ENCODE results near the gene RIMBP2.

The RIMBP2 gene

DNA sequence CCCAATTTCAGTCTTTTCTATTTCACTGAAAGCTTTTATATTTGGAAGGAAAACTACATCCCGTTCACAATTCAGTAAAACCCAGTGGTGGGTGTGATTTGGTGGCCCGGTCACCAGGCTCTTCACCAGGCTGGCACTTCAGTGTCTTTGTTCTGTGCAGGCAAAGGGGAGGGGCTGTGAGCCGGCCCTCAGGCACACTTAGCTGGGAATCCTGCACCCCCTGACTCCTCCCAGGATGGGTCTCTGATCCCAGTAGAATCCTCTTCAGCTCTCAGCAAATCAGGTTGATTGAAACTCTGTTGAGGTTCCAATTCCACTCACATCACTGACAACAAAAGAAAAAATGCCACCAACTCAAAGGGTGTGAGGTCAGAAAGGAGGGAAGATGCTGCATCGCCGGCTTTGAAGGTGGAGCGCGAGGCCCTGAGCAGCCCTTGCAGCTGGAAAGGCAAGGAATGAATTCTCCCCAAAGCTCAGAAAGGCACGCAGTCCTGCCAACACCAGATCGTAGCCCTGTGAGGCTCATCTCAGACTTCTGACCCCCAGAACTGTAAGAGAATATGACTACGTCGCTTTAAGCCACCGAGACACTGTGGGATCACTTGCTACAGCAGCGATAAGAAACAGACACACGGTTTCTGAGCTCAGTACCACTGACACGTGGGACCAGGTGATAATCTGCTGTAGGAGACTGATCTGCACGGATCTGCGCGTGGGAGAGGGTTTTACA lies 211.8 kb downstream of the RIMBP2 start:
- DNase-seq (ENCODE audit: low read depth), result no peak

GRCh38 chr12:130501821-130502220 lies 214.3 kb downstream of the RIMBP2 start:
- DNase-seq (ENCODE audit: low read depth), result no peak

DNA sequence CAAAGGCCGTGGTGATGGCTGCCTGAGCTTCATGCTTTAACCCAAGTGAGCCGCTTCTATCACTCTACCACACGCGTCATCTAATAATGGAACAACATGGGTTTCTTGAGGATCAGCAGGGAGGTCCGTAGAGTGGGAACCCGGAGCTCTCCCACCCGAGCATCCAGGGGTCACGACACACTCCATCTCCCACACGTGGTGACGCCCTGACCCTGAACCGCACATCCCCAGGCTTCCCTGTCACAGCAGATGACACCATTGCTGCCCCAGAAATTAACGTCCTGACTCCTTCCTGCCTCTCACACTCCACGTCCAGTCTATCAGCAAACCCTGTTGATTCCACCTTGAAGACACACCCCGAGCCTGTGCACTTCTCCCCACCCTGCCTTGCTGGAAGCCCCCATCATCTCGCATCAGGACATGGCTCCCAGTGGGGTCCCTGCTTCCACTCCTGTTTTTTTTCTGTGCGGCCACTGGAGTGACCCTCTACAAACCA lies 215.2 kb downstream of the RIMBP2 start:
- no peak for DNase-seq (ENCODE audit: low read depth)

DNA sequence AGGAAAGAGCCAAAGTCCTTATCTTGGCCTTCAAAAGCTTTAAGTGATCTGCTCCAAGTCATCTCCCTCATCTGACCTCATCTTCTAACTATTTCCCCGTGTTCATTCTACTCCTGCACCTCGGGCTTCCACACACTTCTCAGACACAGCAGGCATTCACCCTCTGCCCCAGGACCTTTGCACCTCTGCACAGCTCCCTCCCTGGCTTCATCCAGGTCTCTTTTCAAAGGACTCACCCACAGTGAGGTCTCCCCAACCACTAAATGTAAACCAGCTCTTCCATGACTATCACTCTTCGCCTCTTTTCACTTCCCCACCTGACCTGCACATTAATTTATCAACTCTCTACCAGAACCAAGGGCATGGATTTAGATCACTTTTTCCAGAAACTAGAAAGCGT lies 216.6 kb downstream of the RIMBP2 start:
- no peak for DNase-seq (ENCODE audit: low read depth)

DNA sequence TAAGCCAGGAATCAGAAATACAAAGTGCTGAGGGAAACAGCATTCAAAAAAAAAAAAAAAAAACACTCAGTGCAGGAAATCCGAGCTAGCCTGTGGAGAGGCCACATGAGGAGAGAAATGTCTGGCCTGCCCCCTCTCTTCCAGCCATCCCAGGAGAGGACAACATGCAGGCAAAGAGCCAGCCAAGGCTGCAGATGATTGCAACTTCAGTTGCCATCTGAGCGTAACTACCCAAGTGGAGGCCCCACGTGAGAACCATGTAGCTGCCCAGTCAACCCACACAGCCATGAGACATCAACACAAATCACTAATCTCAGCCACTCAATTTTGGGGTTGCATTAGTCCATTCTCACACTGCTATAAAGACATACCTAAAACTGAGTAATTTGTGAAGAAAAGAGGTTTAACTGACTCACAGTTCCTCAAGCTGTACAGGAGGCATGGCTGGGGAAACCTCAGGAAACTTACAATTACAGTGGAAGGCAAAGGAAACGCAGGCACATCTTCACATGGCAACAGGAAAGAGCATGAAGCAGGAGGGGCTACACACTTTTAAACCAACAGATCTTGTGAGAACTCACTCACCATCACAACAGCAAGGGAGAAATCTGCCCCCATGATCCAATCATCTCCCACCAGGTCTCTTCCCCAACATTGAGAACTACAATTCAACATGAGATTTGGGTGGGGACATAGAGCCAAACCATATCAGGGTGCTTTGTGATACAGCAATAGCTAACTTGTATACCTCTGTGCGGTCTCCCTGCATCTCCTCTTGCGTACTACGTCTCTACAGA lies 217.3 kb downstream of the RIMBP2 start:
- no peak for DNase-seq (ENCODE audit: low read depth)

- DNase-seq (ENCODE audit: low read depth), result no peak
These were observed 218.1 kb downstream of the RIMBP2 start for GRCh38 chr12:130497991-130498390.

- DNase-seq (ENCODE audit: low read depth), result no peak
These were observed 218.8 kb downstream of the RIMBP2 start for GRCh38 chr12:130497321-130497720.

DNA sequence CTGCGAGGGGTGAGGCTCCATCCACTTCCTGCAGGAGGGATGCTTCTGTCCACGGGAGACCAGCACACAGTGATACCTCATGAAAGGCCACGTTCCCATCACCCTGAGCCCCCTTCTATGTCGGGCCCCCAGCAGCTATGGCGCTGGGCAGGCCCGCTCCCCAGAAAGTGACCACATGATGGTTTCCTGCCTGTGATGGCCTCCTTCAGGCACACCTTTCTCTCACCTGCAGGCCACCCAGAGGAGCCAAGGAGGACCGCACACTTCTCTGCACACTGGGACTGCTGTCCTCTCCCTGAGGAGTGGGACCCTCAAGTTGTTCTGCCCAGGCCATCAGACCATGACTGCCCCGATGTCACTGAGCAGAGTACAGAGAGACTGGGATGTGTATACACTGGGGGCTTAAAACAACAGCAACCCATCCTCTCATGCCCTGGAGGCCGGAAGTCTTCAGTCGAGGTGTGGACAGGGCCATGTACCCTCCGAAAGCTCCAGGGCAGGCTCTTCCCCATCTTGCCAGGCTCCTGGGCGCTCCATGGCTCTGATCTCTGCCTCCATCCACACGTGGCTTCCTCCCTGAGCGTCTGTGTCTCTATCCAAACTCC lies 219.5 kb downstream of the RIMBP2 start:
- no peak for DNase-seq (ENCODE audit: low read depth)

- DNase-seq (ENCODE audit: low read depth), result no peak
These were observed 220.9 kb downstream of the RIMBP2 start for GRCh38 chr12:130495156-130495555.

- DNase-seq (ENCODE audit: low read depth), result no peak
These were observed 221.4 kb downstream of the RIMBP2 start for GRCh38 chr12:130494736-130495135.

- no peak for DNase-seq (ENCODE audit: low read depth)
These were observed 222.1 kb downstream of the RIMBP2 start for GRCh38 chr12:130493951-130494350.

DNA sequence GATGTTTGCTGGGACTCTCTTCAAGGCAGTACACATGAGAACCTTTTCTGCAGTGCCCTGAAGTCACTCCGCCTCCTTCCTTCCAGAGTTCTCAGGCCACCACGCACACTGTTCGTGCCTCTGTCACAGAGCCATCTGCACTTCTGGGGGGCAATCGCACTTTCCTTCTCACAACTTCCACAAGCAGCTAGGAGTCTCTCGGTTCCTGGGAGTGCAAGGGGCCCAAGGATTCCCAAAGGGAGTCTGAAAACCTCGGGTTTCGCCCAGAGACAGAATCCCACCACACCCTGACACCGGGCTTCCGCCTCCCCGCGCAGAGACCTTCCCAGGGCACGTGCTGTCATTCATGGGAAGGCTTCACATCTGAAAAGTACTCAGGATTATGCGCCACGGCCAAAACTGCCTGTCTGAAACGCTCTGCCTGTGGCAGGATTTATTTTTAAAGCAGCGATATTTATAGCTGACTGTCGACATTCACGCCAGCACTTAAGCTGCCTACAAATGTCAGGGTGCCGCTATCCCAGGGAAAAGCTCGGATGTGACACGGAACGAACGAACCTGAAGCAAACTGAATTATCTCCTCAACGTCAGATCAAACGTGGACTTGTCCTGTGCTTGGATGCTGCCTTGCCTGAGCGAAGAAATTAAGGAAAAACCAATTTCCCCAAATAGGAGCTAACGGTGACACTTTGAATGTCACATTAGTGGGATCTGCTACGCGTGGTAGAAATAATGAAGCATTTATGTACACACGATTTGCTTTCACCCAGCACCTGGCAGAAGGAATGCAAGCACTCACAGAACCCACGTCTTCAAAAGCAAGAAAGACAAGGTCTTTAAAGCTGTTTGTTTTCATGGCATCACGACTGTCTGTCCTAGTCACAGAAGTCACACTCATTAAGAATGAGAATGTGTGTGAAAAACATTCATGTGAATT lies 224.4 kb downstream of the RIMBP2 start:
- DNase-seq (ENCODE audit: low read depth), result no peak

DNA sequence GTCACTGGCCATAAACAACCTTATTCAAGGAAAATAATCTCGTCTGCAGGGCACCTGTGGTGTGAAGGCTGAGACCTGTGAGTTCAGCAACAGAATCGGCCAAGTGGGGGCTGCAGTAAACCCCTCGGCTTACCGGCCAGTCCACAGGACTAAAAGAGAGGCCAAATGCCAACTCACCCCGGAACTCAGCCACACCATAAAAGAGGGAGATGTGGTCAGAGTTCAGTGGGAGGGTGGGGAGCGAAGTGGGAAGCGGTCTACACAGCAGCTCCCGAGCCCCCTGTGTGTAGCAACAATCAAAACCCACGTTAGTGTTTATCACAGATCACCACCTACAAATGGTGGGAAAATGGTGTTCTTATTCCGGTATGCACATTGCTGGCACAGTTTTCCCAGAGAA lies 225.4 kb downstream of the RIMBP2 start:
- DNase-seq (ENCODE audit: low read depth), result no peak

- DNase-seq (ENCODE audit: low read depth), result no peak
These were observed 226.8 kb downstream of the RIMBP2 start for GRCh38 chr12:130489293-130489692.

DNA sequence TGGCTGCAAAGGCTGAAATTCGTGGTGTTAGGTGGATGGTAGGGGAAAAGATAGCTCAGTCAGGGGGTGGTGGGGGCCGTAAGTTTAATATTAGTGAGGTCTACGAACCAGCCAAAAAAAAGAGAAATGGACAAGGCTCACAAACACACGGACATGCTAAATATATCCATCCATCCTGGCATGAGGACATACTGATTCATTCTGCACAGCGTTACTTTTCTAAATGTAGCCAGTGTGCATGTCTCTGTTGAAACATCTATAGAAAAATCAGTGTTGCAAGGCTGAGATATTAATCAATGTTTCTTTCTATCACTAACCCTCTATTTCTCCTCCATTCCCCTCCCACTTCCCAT lies 227.8 kb downstream of the RIMBP2 start:
- no peak for DNase-seq (ENCODE audit: low read depth)

DNA sequence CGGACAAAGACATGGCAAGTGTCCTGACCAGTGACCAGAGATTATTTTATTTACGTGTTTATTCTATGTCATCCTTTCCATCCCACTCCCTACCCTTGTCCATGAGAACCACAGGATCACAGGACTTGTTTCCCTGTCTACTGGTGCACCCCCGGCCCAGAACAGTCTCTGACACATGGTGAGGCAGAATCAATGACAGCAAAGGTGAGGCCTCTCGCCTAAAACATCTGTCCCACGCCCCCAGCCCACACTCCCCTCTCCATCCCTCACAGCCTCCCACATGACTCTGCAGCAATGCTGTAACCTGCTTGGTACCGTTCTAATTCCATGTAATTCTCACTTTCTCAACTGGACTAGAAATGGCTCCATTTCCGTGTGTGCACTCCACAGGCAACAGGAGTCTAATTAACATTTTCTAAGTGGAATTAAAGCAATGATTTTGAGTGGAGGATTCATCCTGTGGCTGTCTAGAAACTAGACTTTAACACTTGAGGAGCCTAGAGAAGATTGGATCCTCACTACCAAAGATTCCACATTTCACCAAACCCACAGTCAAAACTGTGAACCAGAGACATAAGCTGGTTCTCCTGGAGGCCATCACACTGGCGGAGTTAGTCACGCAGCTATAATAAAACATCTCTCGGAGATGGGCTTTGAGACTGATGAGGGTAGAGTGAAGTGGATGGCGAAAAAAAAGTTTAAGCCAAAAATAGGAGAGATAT lies 228.3 kb downstream of the RIMBP2 start:
- no peak for DNase-seq (ENCODE audit: low read depth)

DNA sequence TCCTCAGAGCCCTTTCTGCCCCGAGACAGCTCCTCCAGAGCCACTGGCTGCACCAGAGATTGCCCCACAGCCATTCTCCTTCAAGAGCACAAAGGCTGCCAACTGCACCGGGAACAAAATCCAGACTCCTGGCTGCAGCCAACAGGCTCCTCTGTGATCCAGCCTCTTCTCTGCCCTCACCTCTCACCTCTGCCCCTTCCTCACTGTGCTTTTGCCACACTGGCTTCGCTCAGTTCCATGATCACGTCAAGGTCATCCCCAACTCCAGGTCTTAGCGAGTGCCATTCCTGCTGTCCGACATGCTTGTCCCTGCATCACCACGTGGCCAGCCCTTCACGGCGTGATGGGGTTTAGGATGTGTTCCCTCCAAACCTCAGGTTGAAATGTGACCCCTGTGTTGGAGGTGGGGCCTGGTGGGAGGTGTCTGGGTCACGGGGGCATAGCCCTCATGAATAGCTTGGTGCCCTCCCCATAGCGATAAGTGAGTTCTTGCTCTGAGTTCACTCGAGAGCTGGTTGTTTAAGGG lies 229.1 kb downstream of the RIMBP2 start:
- DNase-seq (ENCODE audit: low read depth), result no peak

- DNase-seq (ENCODE audit: low read depth), result no peak
These were observed 230.0 kb downstream of the RIMBP2 start for GRCh38 chr12:130486146-130486435.

DNA sequence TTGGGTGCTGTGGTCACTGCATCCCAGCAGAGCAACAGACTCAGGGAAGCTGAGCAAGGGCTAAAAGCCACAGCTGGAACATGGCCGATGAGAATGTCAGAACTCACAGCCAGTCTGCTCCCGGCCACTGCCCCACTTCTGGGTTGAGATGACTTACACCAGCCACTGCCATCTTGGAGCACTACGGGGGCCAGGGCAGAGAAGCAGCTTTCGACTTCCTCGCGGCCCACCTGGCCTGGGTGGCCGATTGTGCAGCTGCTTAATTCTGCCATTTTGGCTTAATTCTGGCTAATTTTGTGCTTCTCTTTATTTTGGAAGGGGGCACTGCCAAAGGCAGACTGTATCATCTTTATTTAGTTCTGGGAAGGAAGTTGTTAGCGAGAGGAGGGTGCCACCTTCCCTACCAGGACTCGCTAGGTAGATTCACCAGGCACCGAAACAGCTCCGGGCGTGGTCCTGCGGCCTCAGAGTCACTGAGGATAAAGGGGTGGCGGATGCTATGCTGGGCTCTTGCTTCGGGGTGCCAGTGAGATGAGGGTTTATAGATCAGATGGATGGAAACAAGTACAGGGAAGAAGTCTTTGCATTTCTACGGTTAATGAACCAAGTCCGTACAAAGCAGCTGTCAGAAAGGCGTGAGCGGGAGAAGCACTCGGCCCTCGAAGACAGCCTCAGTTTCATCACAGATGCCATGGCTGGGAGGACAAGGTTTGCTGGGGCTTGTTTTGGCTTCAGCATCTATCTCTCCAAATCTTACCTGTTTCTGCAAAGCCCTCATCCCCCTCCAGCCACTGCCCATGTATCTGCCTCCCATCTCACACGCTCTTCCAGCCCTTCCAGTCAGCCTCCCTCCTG lies 230.6 kb downstream of the RIMBP2 start:
- no peak for DNase-seq (ENCODE audit: low read depth)

- no peak for DNase-seq (ENCODE audit: low read depth)
These were observed 231.9 kb downstream of the RIMBP2 start for GRCh38 chr12:130484221-130484620.

All from EH (cell line).